ENCODE measurements around the gene HDAC4. TPM values are rescaled to one million over a fixed set of nuclear protein-coding genes. Genes with fewer than 3 reads are reported as not detected.

The HDAC4 gene
- total and polyA plus RNA-seq, 10 of the 15 experiments (the other 5 are each of a cell fraction or from before 2014, with no cell fraction given): 0.22 to 15.7 (median 4.8) TPM

GRCh38 chr2:239307921-239308613 is 92.8 kb downstream of the HDAC4 start:
- H3K27me3 ChIP-seq (replicated peaks in 1 of 2; ENCODE audit: control insufficient read depth in 2 of 2, insufficient read depth in 2 of 2, low read length in 1 of 2): no peaks in the 10 kb centered on the region
- H3K9ac ChIP-seq (ENCODE audit: control insufficient read depth, insufficient read depth, low read length): no peak overlapping the region
- no peak for TF ChIP-seq ATF7 (IDR thresholded peaks at IDR 0.05; ENCODE audit: low read depth)
- TF ChIP-seq SREBF2 (IDR thresholded peaks at IDR 0.05; ENCODE audit: low read length): no peak
- no peak for TF ChIP-seq GABPA (IDR thresholded peaks at IDR 0.05; ENCODE audit: low read depth)
- TF ChIP-seq MEF2B (IDR thresholded peaks at IDR 0.05; ENCODE audit: partially characterized antibody, poor library complexity, severe bottlenecking): no peak
- no peak for TF ChIP-seq CREM (IDR thresholded peaks at IDR 0.05; ENCODE audit: low read depth)
- no peak for TF ChIP-seq PAX5 (IDR thresholded peaks at IDR 0.05; ENCODE audit: borderline replicate concordance, low read depth, low read length)
- no peak for TF ChIP-seq HDGF (IDR thresholded peaks at IDR 0.05)
- no peak for TF ChIP-seq NBN (IDR thresholded peaks at IDR 0.05)
- no peak overlapping the region for H3K27ac ChIP-seq (ENCODE audit: control insufficient read depth, insufficient read depth)
- whole genome bisulfite sequencing (ENCODE audit: insufficient coverage, insufficient replicate concordance, low lambda C conversion rate, missing lambda C conversion rate): 80% methylated on average over 15 of the region's 16 CpGs
- peaks cover 21% of the 10 kb centered on the region for H3K4me1 ChIP-seq (ENCODE audit: control insufficient read depth, insufficient read depth, low read length)
- no peak for DNase-seq (ENCODE audit: low read depth, low spot score)
- H3K9me3 ChIP-seq (replicated peaks; ENCODE audit: control insufficient read depth, insufficient read depth, low read length): no peaks in the 10 kb centered on the region
- H3K36me3 ChIP-seq (ENCODE audit: control insufficient read depth in 2 of 2, insufficient read depth in 2 of 2, low read length in 1 of 2): no peaks in the 10 kb centered on the region; a peak in 2 of 4 replicates
- H3K4me3 ChIP-seq: no peak overlapping the region
- CTCF ChIA-PET: interaction anchor here (0.8 kb wide), 1 partner anchor 63 kb away, joined by 3 read pairs; no protein-coding TSS in a partner anchor
- H3K4me2 ChIP-seq (ENCODE audit: control insufficient read depth, insufficient read depth): no peak overlapping the region
- in situ Hi-C loops (cut with MboI): no loop called here
- RAD21 ChIA-PET (ENCODE audit: unreplicated experiment): no interaction called here
- POLR2A ChIA-PET: no interaction called here
- FAIRE-seq: no peak
- BruUV-seq (replicated peaks): no TSS peak
- no peaks in the 10 kb centered on the region; the same call in 1 of the 2 replicates for H4K20me1 ChIP-seq (ENCODE audit: control insufficient read depth, insufficient read depth)
- no peak for ATAC-seq
- intact Hi-C loops (cut with micrococcal nuclease; ENCODE audit: unreplicated experiment): no loop called here
- SMC1A ChIA-PET (ENCODE audit: uncharacterized antibody, unreplicated experiment): no interaction called here
- no peak overlapping the region for H2AFZ ChIP-seq (ENCODE audit: control insufficient read depth, low read depth, low read length)
- no peaks in the 10 kb centered on the region for H3K79me2 ChIP-seq (ENCODE audit: control insufficient read depth, insufficient read depth, low read length)

DNA sequence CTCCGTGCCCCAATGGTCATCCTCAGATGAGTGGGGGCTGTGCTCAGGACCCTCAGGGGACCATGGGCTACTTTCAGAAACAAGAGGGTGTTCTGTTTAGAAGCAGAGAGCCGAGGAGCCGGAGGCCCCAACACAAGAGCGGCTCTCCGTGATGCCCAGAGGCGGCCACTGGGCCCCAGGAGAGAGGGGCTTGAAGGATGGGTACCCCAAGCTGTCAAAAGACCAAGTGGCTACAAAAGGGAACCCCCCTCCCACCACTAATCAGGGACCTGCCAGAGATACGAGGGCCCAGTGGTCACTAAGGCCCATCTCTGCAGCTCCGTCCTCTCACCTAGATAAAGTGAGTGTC is 93.6 kb downstream of the HDAC4 start:
- no peak overlapping the region for H2AFZ ChIP-seq (ENCODE audit: control insufficient read depth, low read depth, low read length)
- POLR2A ChIA-PET: no interaction called here
- FAIRE-seq: no peak
- no peak for TF ChIP-seq PBX3 (IDR thresholded peaks at IDR 0.05; ENCODE audit: insufficient replicate concordance, low read depth, low read length)
- TF ChIP-seq ZNF24 (IDR thresholded peaks at IDR 0.05): no peak
- TF ChIP-seq ELK1 (IDR thresholded peaks at IDR 0.05; ENCODE audit: low read depth, low read length): no peak
- no peak for TF ChIP-seq ZZZ3 (IDR thresholded peaks at IDR 0.05; ENCODE audit: control insufficient read depth, insufficient read length, low read depth)
- TF ChIP-seq EP300 (IDR thresholded peaks at IDR 0.05; ENCODE audit: borderline replicate concordance in 1 of 2, control insufficient read depth in 1 of 2, low read depth in 2 of 2, low read length in 2 of 2): no peak
- TF ChIP-seq HCFC1 (IDR thresholded peaks at IDR 0.05; ENCODE audit: low read length): no peak
- TF ChIP-seq IRF5 (IDR thresholded peaks at IDR 0.05; ENCODE audit: borderline replicate concordance): no peak
- no peak for TF ChIP-seq SMC3 (IDR thresholded peaks at IDR 0.05; ENCODE audit: borderline replicate concordance, low read length)

More for the DNA sequence above, 93.6 kb downstream of the HDAC4 start:
- WGBS (ENCODE audit: insufficient coverage, insufficient replicate concordance, low lambda C conversion rate, missing lambda C conversion rate): 94% methylated on average over 8 of the region's 8 CpGs
- no peak for ATAC-seq
- H3K79me2 ChIP-seq (ENCODE audit: control insufficient read depth, insufficient read depth, low read length): no peaks in the 10 kb centered on the region
- H3K9me3 ChIP-seq (replicated peaks; ENCODE audit: control insufficient read depth, insufficient read depth, low read length): no peaks in the 10 kb centered on the region
- no peak for DNase-seq (ENCODE audit: low read depth, low spot score)
- H3K27me3 ChIP-seq (replicated peaks in 1 of 2; ENCODE audit: control insufficient read depth in 2 of 2, insufficient read depth in 2 of 2, low read length in 1 of 2): no peaks in the 10 kb centered on the region
- H3K4me2 ChIP-seq (ENCODE audit: control insufficient read depth, insufficient read depth): no peak overlapping the region
- in situ Hi-C loops (cut with MboI): no loop called here
- ChIA-PET SMC1A (ENCODE audit: uncharacterized antibody, unreplicated experiment) (no interaction called here), CTCF (no interaction called here), RAD21 (ENCODE audit: unreplicated experiment) (no interaction called here)
- no peak overlapping the region for H3K9ac ChIP-seq (ENCODE audit: control insufficient read depth, insufficient read depth, low read length)
- H3K4me3 ChIP-seq: no peak overlapping the region
- no peak overlapping the region for H3K27ac ChIP-seq (ENCODE audit: control insufficient read depth, insufficient read depth)
- peaks cover 22% of the 10 kb centered on the region for H3K4me1 ChIP-seq (ENCODE audit: control insufficient read depth, insufficient read depth, low read length)
- intact Hi-C loops (cut with micrococcal nuclease; ENCODE audit: unreplicated experiment): no loop called here
- no TSS peak for BruUV-seq (replicated peaks)
- no peaks in the 10 kb centered on the region; a peak in 2 of 4 replicates for H3K36me3 ChIP-seq (ENCODE audit: control insufficient read depth in 2 of 2, insufficient read depth in 2 of 2, low read length in 1 of 2)
- no peaks in the 10 kb centered on the region; the same call in 1 of the 2 replicates for H4K20me1 ChIP-seq (ENCODE audit: control insufficient read depth, insufficient read depth)

Data from GM12878 (cell line).